Astrocyte (in vitro differentiated cells and primary cell): Measurements from ENCODE around the gene BAIAP3. TPM values are rescaled to one million over a fixed set of nuclear protein-coding genes. Genes with fewer than 3 reads are reported as not detected.
A peak's percentile ranks its signal among the peaks of the same experiment; 100 is the strongest.

ENCODE experiments used
- DNase-seq: peaks from one replicate; pipeline ENCODE4 v3.0.0-alpha.2; 2010; ENCODE audit warnings: low read depth
- FAIRE-seq: peaks from 2 replicates; lab custom pipeline; 2011; peaks lifted over from hg19 to GRCh38; lab: Jason Lieb, UNC
- H2AFZ ChIP-seq: 2 replicates; pipeline ENCODE4 v1.6.0; 2012; ENCODE audit warnings: low read depth, low read length, inconsistent platforms
- H3K27ac ChIP-seq: 2 replicates; pipeline ENCODE4 v1.5.1; 2011; ENCODE audit warnings: low read depth, low read length, inconsistent platforms
- H3K27me3 ChIP-seq: 2 replicates; pipeline ENCODE4 v1.6.0; 2011; ENCODE audit warnings: low read length, inconsistent platforms; ENCODE audit not compliant: insufficient read depth
- H3K36me3 ChIP-seq: 2 replicates; pipeline ENCODE4 v1.5.1; 2011; ENCODE audit warnings: low read length, inconsistent platforms; ENCODE audit not compliant: insufficient read depth
- H3K4me1 ChIP-seq: 2 replicates; pipeline ENCODE4 v1.5.1; 2011; ENCODE audit warnings: low read length, inconsistent platforms; ENCODE audit not compliant: insufficient read depth
- H3K4me2 ChIP-seq: 2 replicates; pipeline ENCODE4 v1.6.0; 2012; ENCODE audit warnings: low read length, inconsistent platforms
- H3K4me3 ChIP-seq: 2 replicates; pipeline ENCODE4 v1.5.1; 2011; ENCODE audit warnings: low read depth, mild to moderate bottlenecking, low read length, inconsistent platforms; ENCODE audit not compliant: insufficient read depth
- H3K79me2 ChIP-seq: 2 replicates; pipeline ENCODE4 v1.6.0; 2012; ENCODE audit warnings: mild to moderate bottlenecking, low read length, inconsistent platforms; ENCODE audit not compliant: insufficient read depth
- H3K9ac ChIP-seq: 2 replicates; pipeline ENCODE4 v1.6.0; 2012; ENCODE audit warnings: mild to moderate bottlenecking, low read length, inconsistent platforms
- H3K9me3 ChIP-seq: 2 replicates; pipeline ENCODE4 v1.5.1; 2012; ENCODE audit warnings: low read depth, mild to moderate bottlenecking, low read length, inconsistent platforms; ENCODE audit not compliant: insufficient read depth
- H4K20me1 ChIP-seq: 2 replicates; pipeline ENCODE4 v1.6.0; 2012; ENCODE audit warnings: low read length, inconsistent platforms; ENCODE audit not compliant: insufficient read depth
- H3K27ac Mint-ChIP-seq: one replicate; pipeline ENCODE4 v1.8.0; 2021; ENCODE audit warnings: mild to moderate bottlenecking, mixed read lengths; ENCODE audit not compliant: unreplicated experiment
- H3K27me3 Mint-ChIP-seq: one replicate; pipeline ENCODE4 v1.8.0; 2021; ENCODE audit warnings: low read depth, mixed read lengths; ENCODE audit not compliant: unreplicated experiment
- H3K36me3 Mint-ChIP-seq: one replicate; pipeline ENCODE4 v1.8.0; 2021; ENCODE audit warnings: low read depth, mixed read lengths; ENCODE audit not compliant: unreplicated experiment
- H3K4me1 Mint-ChIP-seq: one replicate; pipeline ENCODE4 v1.8.0; 2021; ENCODE audit warnings: low read depth, mixed read lengths; ENCODE audit not compliant: unreplicated experiment
- H3K4me3 Mint-ChIP-seq: one replicate; pipeline ENCODE4 v1.8.0; 2021; ENCODE audit warnings: mild to moderate bottlenecking, moderate library complexity, mixed read lengths; ENCODE audit not compliant: unreplicated experiment
- H3K9me3 Mint-ChIP-seq: one replicate; pipeline ENCODE4 v1.8.0; 2021; ENCODE audit warnings: mild to moderate bottlenecking, mixed read lengths; ENCODE audit not compliant: unreplicated experiment
- CTCF ChIP-seq: IDR thresholded peaks from 2 replicates; pipeline ENCODE4 v1.5.1; 2011; ENCODE audit warnings: low read depth, mild to moderate bottlenecking, inconsistent platforms, low read length, moderate library complexity; ENCODE audit not compliant: insufficient read depth
- EZH2 ChIP-seq: IDR thresholded peaks from 2 replicates; pipeline ENCODE4 v1.6.1; 2012; ENCODE audit warnings: mild to moderate bottlenecking, low read length, inconsistent platforms; ENCODE audit not compliant: insufficient read depth
- total RNA-seq: library from RNA; stranded (reverse); gene quantifications from 2 replicates; pipeline ENCODE4 v1.2.1, GENCODE V29; 2021

BAIAP3 gene
- total RNA-seq, 1 donor from 2014 or later: 2.6 TPM

GRCh38 chr16:1297018-1297696 lies 36.3 kb upstream of the BAIAP3 start:
- H3K4me3 ChIP-seq: no peak overlapping the region
- no peaks in the 10 kb centered on the region for H3K9me3 ChIP-seq
- peak; percentile 54 for DNase-seq
- H3K36me3 Mint-ChIP-seq: no peaks in the 10 kb centered on the region
- peaks cover 9% of the 10 kb centered on the region for H3K4me1 ChIP-seq
- H3K4me1 Mint-ChIP-seq: peaks cover 9% of the 10 kb centered on the region
- H3K9me3 Mint-ChIP-seq: no peaks in the 10 kb centered on the region
- H3K27me3 ChIP-seq: peaks cover 7% of the 10 kb centered on the region
- peaks cover 26% of the 10 kb centered on the region for H3K27me3 Mint-ChIP-seq
- no peak overlapping the region for H3K4me3 Mint-ChIP-seq
- H3K27ac Mint-ChIP-seq: peak overlapping the region; percentile 78
- peak overlapping the region; percentile 43 for H3K9ac ChIP-seq
- H3K27ac ChIP-seq: peak overlapping the region; percentile 1
- H3K4me2 ChIP-seq: peak overlapping the region; percentile 33
- no peak for TF ChIP-seq CTCF
- no peak for TF ChIP-seq EZH2
- H3K36me3 ChIP-seq: no peaks in the 10 kb centered on the region
- no peak for FAIRE-seq
- no peaks in the 10 kb centered on the region for H3K79me2 ChIP-seq
- H4K20me1 ChIP-seq: no peaks in the 10 kb centered on the region
- H2AFZ ChIP-seq: no peak overlapping the region

- no peak overlapping the region for H3K27ac Mint-ChIP-seq
- TF ChIP-seq CTCF (no peak), EZH2 (no peak)
- H3K4me3 ChIP-seq: no peak overlapping the region
These were observed 35.0 kb upstream of the BAIAP3 start for GRCh38 chr16:1298406-1298805.

GRCh38 chr16:1299012-1299867 lies 34.2 kb upstream of the BAIAP3 start:
- no peak for DNase-seq
- H3K4me1 Mint-ChIP-seq: peaks cover 6% of the 10 kb centered on the region
- FAIRE-seq: no peak

More at GRCh38 chr16:1298406-1298805, 35.0 kb upstream of the BAIAP3 start:
- no peak overlapping the region for H3K4me2 ChIP-seq
- no peaks in the 10 kb centered on the region for H3K9me3 ChIP-seq
- Mint-ChIP-seq H3K4me3 (peak overlapping the region; percentile 54), H3K9me3 (no peaks in the 10 kb centered on the region), H3K27me3 (peaks cover 26% of the 10 kb centered on the region), H3K36me3 (no peaks in the 10 kb centered on the region), H3K4me1 (peaks cover 9% of the 10 kb centered on the region)
- H2AFZ ChIP-seq: no peak overlapping the region
- FAIRE-seq (no peak), DNase-seq (no peak)
- H4K20me1 ChIP-seq: no peaks in the 10 kb centered on the region
- H3K27ac ChIP-seq: no peak overlapping the region
- H3K79me2 ChIP-seq: no peaks in the 10 kb centered on the region
- H3K27me3 ChIP-seq: peaks cover 7% of the 10 kb centered on the region
- no peak overlapping the region for H3K9ac ChIP-seq
- H3K36me3 ChIP-seq: no peaks in the 10 kb centered on the region
- peaks cover 9% of the 10 kb centered on the region for H3K4me1 ChIP-seq

More at GRCh38 chr16:1299012-1299867, 34.2 kb upstream of the BAIAP3 start:
- Histone ChIP-seq H3K9me3 (no peaks in the 10 kb centered on the region), H4K20me1 (no peaks in the 10 kb centered on the region), H3K4me3 (no peak overlapping the region), H3K36me3 (no peaks in the 10 kb centered on the region), H3K27ac (no peak overlapping the region), H3K4me2 (no peak overlapping the region), H3K27me3 (peaks cover 7% of the 10 kb centered on the region), H3K4me1 (peaks cover 9% of the 10 kb centered on the region), H3K79me2 (no peaks in the 10 kb centered on the region), H3K9ac (no peak overlapping the region), H2AFZ (no peak overlapping the region)
- no peaks in the 10 kb centered on the region for H3K9me3 Mint-ChIP-seq
- peaks cover 26% of the 10 kb centered on the region for H3K27me3 Mint-ChIP-seq
- no peak overlapping the region for H3K27ac Mint-ChIP-seq
- no peak for TF ChIP-seq EZH2
- no peak for TF ChIP-seq CTCF
- no peaks in the 10 kb centered on the region for H3K36me3 Mint-ChIP-seq
- H3K4me3 Mint-ChIP-seq: no peak overlapping the region
